ENCODE data around the gene ZNF282.

- TF ChIP-seq, protein P1, sequence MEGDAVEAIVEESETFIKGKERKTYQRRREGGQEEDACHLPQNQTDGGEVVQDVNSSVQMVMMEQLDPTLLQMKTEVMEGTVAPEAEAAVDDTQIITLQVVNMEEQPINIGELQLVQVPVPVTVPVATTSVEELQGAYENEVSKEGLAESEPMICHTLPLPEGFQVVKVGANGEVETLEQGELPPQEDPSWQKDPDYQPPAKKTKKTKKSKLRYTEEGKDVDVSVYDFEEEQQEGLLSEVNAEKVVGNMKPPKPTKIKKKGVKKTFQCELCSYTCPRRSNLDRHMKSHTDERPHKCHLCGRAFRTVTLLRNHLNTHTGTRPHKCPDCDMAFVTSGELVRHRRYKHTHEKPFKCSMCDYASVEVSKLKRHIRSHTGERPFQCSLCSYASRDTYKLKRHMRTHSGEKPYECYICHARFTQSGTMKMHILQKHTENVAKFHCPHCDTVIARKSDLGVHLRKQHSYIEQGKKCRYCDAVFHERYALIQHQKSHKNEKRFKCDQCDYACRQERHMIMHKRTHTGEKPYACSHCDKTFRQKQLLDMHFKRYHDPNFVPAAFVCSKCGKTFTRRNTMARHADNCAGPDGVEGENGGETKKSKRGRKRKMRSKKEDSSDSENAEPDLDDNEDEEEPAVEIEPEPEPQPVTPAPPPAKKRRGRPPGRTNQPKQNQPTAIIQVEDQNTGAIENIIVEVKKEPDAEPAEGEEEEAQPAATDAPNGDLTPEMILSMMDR (IDR thresholded peaks at IDR 0.05; ENCODE audit: insufficient read depth, low read depth, low read length), result peak; percentile 10
- TF ChIP-seq EZH2 (IDR thresholded peaks at IDR 0.05; ENCODE audit: insufficient read depth, low read length), result no peak
These were observed at the start of gene ZNF282 for GRCh38 chr7:149195180-149196150.

Data from astrocyte (in vitro differentiated cells and primary cell).